OCI-LY7 (cell line): Measurements from ENCODE around the gene SDC3. TPM values are rescaled to one million over a fixed set of nuclear protein-coding genes. Genes with fewer than 3 reads are reported as not detected.

Experiments used
- BruUV-seq: library from RNA; stranded (reverse); fragments of 400-500 nt; replicated peaks from 2 replicates; lab custom pipeline; 2021; lab: Mats Ljungman, UMichigan
- CTCF ChIA-PET: fragments of 300-600 bp; sonication (Branson Sonifier 250); formaldehyde crosslinking; loops from one replicate; lab custom pipeline; 2022; ENCODE audit warnings: antibody characterized with exemption; ENCODE audit not compliant: unreplicated experiment; lab: Charles Lee
- POLR2A ChIA-PET: fragments of 300-600 bp; sonication (Branson Sonifier 250); formaldehyde crosslinking; loops from one replicate; lab custom pipeline; 2022; ENCODE audit warnings: antibody characterized with exemption; lab: Charles Lee
- DNase-seq: peaks from one replicate; pipeline ENCODE4 v3.0.0-alpha.2; 2015; ENCODE audit warnings: low spot score
- H2AFZ ChIP-seq: fragments of 200-600 bp; sonication (generic), shearing (Covaris generic); 2 replicates; pipeline ENCODE4 v1.6.1; 2014; ENCODE audit warnings: mild to moderate bottlenecking, antibody characterized with exemption, low read length, moderate library complexity
- H3K27ac ChIP-seq: fragments of 200-600 bp; sonication (generic); 2 replicates; pipeline ENCODE4 v1.5.1; 2014; ENCODE audit warnings: mixed run types, low read depth, mild to moderate bottlenecking, moderate library complexity, low read length, inconsistent platforms; ENCODE audit not compliant: poor library complexity, severe bottlenecking
- H3K36me3 ChIP-seq: fragments of 200-600 bp; sonication (generic); 2 replicates; pipeline ENCODE4 v1.6.1; 2014; ENCODE audit warnings: mild to moderate bottlenecking, antibody characterized with exemption, low read length, moderate library complexity, mixed read lengths; ENCODE audit not compliant: insufficient read depth
- H3K4me1 ChIP-seq: fragments of 200-600 bp; sonication (generic); 2 replicates; pipeline ENCODE4 v1.5.1; 2014; ENCODE audit warnings: mild to moderate bottlenecking, low read length; ENCODE audit not compliant: insufficient read depth, poor library complexity, severe bottlenecking
- H3K4me2 ChIP-seq: fragments of 200-600 bp; sonication (generic); 2 replicates; pipeline ENCODE4 v1.6.1; 2014; ENCODE audit warnings: mild to moderate bottlenecking, low read length
- H3K4me3 ChIP-seq: fragments of 200-600 bp; sonication (generic); 2 replicates; pipeline ENCODE4 v1.5.1; 2014; ENCODE audit warnings: mild to moderate bottlenecking, low read depth, low read length; ENCODE audit not compliant: poor library complexity, severe bottlenecking
- H3K79me2 ChIP-seq: fragments of 200-600 bp; sonication (generic); 2 replicates; pipeline ENCODE4 v1.6.1; 2016; ENCODE audit warnings: low read depth, mild to moderate bottlenecking, low read length, moderate library complexity, mixed read lengths; ENCODE audit not compliant: insufficient read depth
- H3K9me2 ChIP-seq: fragments of 200-600 bp; sonication (generic); 2 replicates; pipeline ENCODE4 v1.6.1; 2016; ENCODE audit warnings: mild to moderate bottlenecking, low read length, mixed read lengths; ENCODE audit not compliant: insufficient read depth
- H3K9me3 ChIP-seq: fragments of 200-600 bp; sonication (generic); 2 replicates; pipeline ENCODE4 v1.6.1; 2014; ENCODE audit warnings: mild to moderate bottlenecking, mixed run types, low read length, mixed read lengths
- H4K20me1 ChIP-seq: fragments of 200-600 bp; sonication (generic); 2 replicates; pipeline ENCODE4 v1.6.1; 2014; ENCODE audit warnings: mild to moderate bottlenecking, antibody characterized with exemption, low read length, moderate library complexity, mixed read lengths; ENCODE audit not compliant: insufficient read depth
- EZH2phosphoT487 ChIP-seq: fragments of 200-600 bp; sonication (generic); IDR thresholded peaks from 2 replicates; pipeline ENCODE4 v1.6.1; 2018; ENCODE audit warnings: low read depth, borderline replicate concordance, mild to moderate bottlenecking, mixed run types, antibody characterized with exemption, low read length, moderate library complexity, mixed read lengths
- intact Hi-C: fragments of 100-400 bp; cut with micrococcal nuclease; formaldehyde crosslinking; loops from one replicate; pipeline ENCODE4 v1.10.0; 2022; ENCODE audit not compliant: unreplicated experiment
- total RNA-seq, 2 experiments: library from RNA; depleted of rRNA in 1 of 2; stranded (reverse); fragments of >200 nt in 1 of 2; shearing (Covaris generic) in 1 of 2; gene quantifications; 2 replicates each; pipeline ENCODE4 v1.2.3, GENCODE V29; 2014 to 2022
- TF ChIP-seq, protein P1 (sequence below): fragments of 200-600 bp; sonication (generic); conservative IDR thresholded peaks from 2 replicates; pipeline ENCODE4 v1.5.1; 2014; ENCODE audit warnings: mild to moderate bottlenecking, antibody characterized with exemption, low read length, moderate library complexity, mixed read lengths

SDC3 gene
- total RNA-seq, 2 experiments from 2014 or later, result not detected

DNA sequence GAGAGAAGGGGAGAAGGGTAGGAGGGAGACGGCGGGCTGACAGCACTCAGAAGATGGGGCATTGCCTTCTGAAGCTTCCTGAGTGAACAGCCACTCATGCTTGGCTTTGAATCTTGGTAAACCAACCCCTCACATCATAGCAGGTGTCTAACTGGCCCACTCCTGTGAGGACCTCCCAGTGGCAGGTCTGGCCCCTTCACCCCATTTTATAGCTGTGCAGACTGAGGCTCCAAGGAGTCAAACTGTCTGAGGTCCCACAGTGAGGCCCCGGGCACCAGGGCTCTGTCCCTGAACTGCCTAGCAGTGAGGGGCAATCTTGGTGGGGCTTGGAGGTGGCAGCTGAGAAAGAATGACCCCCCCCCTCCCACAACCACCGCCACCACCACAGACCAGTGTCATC is 41.0 kb downstream of the SDC3 start:
- H3K4me3 ChIP-seq, result no peak overlapping the region
- intact Hi-C loops, result no loop called here
- H3K27ac ChIP-seq, result no peak overlapping the region
- ChIA-PET POLR2A (no interaction called here), CTCF (no interaction called here)
- no peaks in the 10 kb centered on the region for H3K4me1 ChIP-seq
- H3K9me2 ChIP-seq, result no peaks in the 10 kb centered on the region
- no peak overlapping the region for H2AFZ ChIP-seq
- no peak overlapping the region for H3K4me2 ChIP-seq
- H3K79me2 ChIP-seq, result no peaks in the 10 kb centered on the region
- TF ChIP-seq EZH2phosphoT487, result no peak
- TF ChIP-seq, protein P1, sequence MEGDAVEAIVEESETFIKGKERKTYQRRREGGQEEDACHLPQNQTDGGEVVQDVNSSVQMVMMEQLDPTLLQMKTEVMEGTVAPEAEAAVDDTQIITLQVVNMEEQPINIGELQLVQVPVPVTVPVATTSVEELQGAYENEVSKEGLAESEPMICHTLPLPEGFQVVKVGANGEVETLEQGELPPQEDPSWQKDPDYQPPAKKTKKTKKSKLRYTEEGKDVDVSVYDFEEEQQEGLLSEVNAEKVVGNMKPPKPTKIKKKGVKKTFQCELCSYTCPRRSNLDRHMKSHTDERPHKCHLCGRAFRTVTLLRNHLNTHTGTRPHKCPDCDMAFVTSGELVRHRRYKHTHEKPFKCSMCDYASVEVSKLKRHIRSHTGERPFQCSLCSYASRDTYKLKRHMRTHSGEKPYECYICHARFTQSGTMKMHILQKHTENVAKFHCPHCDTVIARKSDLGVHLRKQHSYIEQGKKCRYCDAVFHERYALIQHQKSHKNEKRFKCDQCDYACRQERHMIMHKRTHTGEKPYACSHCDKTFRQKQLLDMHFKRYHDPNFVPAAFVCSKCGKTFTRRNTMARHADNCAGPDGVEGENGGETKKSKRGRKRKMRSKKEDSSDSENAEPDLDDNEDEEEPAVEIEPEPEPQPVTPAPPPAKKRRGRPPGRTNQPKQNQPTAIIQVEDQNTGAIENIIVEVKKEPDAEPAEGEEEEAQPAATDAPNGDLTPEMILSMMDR, result no peak
- DNase-seq, result no peak
- H3K36me3 ChIP-seq, result no peaks in the 10 kb centered on the region
- no peaks in the 10 kb centered on the region for H3K9me3 ChIP-seq
- BruUV-seq, result no TSS peak
- no peaks in the 10 kb centered on the region for H4K20me1 ChIP-seq

DNA sequence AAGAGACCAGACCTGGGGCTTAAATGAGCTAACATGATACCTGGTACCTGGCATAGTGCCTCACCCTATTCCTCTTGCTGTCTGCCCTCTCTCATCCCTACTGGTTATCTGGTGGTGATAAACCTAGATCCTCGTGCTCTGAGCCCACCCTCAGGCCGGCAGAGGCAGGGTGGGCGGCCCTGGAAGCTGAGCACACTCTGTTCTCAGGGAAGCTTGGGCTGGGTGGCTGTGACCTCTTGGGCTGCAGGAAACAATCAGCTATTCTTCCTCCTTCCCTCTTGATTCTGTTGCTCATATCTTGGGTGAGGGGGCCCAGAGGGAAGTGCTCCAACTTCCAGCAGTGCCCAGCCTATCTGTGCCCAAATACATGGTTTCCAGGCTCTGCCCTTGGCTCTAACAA is 42.0 kb downstream of the SDC3 start:
- no peak for TF ChIP-seq EZH2phosphoT487
- TF ChIP-seq, protein P1, result no peak
- Histone ChIP-seq H3K4me3 (no peak overlapping the region), H2AFZ (no peak overlapping the region), H3K79me2 (no peaks in the 10 kb centered on the region), H3K9me3 (no peaks in the 10 kb centered on the region), H3K27ac (no peak overlapping the region), H4K20me1 (no peaks in the 10 kb centered on the region), H3K9me2 (no peaks in the 10 kb centered on the region), H3K4me1 (no peaks in the 10 kb centered on the region), H3K4me2 (no peak overlapping the region), H3K36me3 (no peaks in the 10 kb centered on the region)
- no peak for DNase-seq
- POLR2A ChIA-PET, result no interaction called here
- intact Hi-C loops, result no loop called here
- CTCF ChIA-PET, result interaction anchor here (1.0 kb wide), 1 partner anchor 16 kb away, joined by 3 read pairs; no protein-coding TSS in a partner anchor
- BruUV-seq, result no TSS peak

DNA sequence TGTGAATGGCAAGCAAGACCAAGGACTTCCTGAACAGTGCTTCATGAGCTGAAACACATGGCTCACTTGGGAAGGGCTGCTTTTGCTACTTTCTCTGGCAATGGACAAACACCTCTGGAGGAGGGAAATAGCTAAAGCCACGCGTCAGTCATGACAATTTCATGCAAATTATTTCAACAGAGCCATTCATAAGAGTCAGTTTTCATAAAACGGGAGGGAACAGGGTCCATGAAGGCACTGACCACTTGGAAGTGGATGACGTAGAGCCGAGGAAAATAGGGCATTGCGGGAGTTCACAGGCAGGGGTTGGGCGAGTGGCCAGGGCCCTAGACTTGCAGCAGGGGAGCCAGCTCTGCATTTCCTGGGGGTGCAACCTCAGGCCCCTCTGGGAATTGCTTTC is 43.9 kb downstream of the SDC3 start:
- no peaks in the 10 kb centered on the region for H3K9me3 ChIP-seq
- intact Hi-C loops, result loop anchor here (5.0 kb wide), 1 partner anchor 47 kb away; no protein-coding TSS in a partner anchor
- CTCF ChIA-PET, result no interaction called here
- no peak overlapping the region for H3K4me2 ChIP-seq
- POLR2A ChIA-PET, result no interaction called here
- no peak overlapping the region for H2AFZ ChIP-seq
- no peak overlapping the region for H3K27ac ChIP-seq
- BruUV-seq, result no TSS peak
- no peaks in the 10 kb centered on the region for H3K4me1 ChIP-seq
- H3K79me2 ChIP-seq, result no peaks in the 10 kb centered on the region
- H3K36me3 ChIP-seq, result no peaks in the 10 kb centered on the region
- no peak overlapping the region for H3K4me3 ChIP-seq
- no peaks in the 10 kb centered on the region for H3K9me2 ChIP-seq
- no peak for DNase-seq
- no peaks in the 10 kb centered on the region for H4K20me1 ChIP-seq
- TF ChIP-seq, protein P1, result no peak
- TF ChIP-seq EZH2phosphoT487, result no peak
